Ramos (cell line): Measurements from ENCODE around the gene SETD4.

Source experiments
- in situ Hi-C: fragments of 300-500 bp; cut with MboI; formaldehyde crosslinking; loops from one replicate; pipeline ENCODE4 v1.14.3; 2022; ENCODE audit warnings: low sequenced_read_pairs; ENCODE audit not compliant: unreplicated experiment

The SETD4 gene

GRCh38 chr21:36052860-36053714 lies 7.2 kb downstream of the SETD4 start:
- in situ Hi-C loops: no loop called here

- in situ Hi-C loops: no loop called here
Measured at GRCh38 chr21:36048357-36048756, 12.0 kb downstream of the SETD4 start.

GRCh38 chr21:36047139-36047538 lies 13.2 kb downstream of the SETD4 start:
- in situ Hi-C loops: no loop called here

- in situ Hi-C loops: no loop called here
Measured at GRCh38 chr21:36045993-36046392, 14.3 kb downstream of the SETD4 start.

GRCh38 chr21:36044056-36044455 lies 16.3 kb downstream of the SETD4 start:
- in situ Hi-C loops: no loop called here

GRCh38 chr21:36041910-36042309 lies 18.4 kb downstream of the SETD4 start:
- in situ Hi-C loops: no loop called here

- in situ Hi-C loops: no loop called here
Measured at GRCh38 chr21:36040389-36040788, 19.9 kb downstream of the SETD4 start.

- in situ Hi-C loops: no loop called here
Measured at GRCh38 chr21:36039861-36040260, 20.5 kb downstream of the SETD4 start.

GRCh38 chr21:36038701-36039497 lies 21.4 kb downstream of the SETD4 start:
- in situ Hi-C loops: no loop called here

GRCh38 chr21:36035381-36035791 lies 24.9 kb downstream of the SETD4 start:
- in situ Hi-C loops: no loop called here

GRCh38 chr21:36034211-36034913 lies 26.0 kb downstream of the SETD4 start:
- in situ Hi-C loops: no loop called here

GRCh38 chr21:36032647-36033406 lies 27.5 kb downstream of the SETD4 start:
- in situ Hi-C loops: no loop called here

GRCh38 chr21:36030581-36031189 lies 29.6 kb downstream of the SETD4 start:
- in situ Hi-C loops: no loop called here

GRCh38 chr21:36029309-36029708 lies 31.0 kb downstream of the SETD4 start:
- in situ Hi-C loops: loop anchor here (10.0 kb wide), 1 partner anchor 1345 kb away; no protein-coding TSS in a partner anchor

GRCh38 chr21:36028127-36029069 lies 31.9 kb downstream of the SETD4 start:
- in situ Hi-C loops: loop anchor here (10.0 kb wide), 1 partner anchor 1344 kb away; no protein-coding TSS in a partner anchor

- in situ Hi-C loops: loop anchor here (10.0 kb wide), 1 partner anchor 1343 kb away; no protein-coding TSS in a partner anchor
Measured at GRCh38 chr21:36027347-36027746, 33.0 kb downstream of the SETD4 start.

GRCh38 chr21:36024782-36025181 lies 35.5 kb downstream of the SETD4 start:
- in situ Hi-C loops: loop anchor here (10.0 kb wide), 1 partner anchor 1340 kb away; no protein-coding TSS in a partner anchor

GRCh38 chr21:36023092-36023480 lies 37.2 kb downstream of the SETD4 start:
- in situ Hi-C loops: loop anchor here (10.0 kb wide), 1 partner anchor 1338 kb away; no protein-coding TSS in a partner anchor
